NCI-H1417 treated with DMSO at 0.1 percent for 48 hours (cell line): ENCODE data around the gene CD180.
"Not testable (repeated sequence)": the region's sequence is repeated elsewhere in the genome, so short reads cannot be mapped to it uniquely, and the experiment has no call there.

Experiments
- DNase-seq: peaks from one replicate; lab custom pipeline; 2025; lab: John Stamatoyannopoulos, UW

Gene CD180

DNA sequence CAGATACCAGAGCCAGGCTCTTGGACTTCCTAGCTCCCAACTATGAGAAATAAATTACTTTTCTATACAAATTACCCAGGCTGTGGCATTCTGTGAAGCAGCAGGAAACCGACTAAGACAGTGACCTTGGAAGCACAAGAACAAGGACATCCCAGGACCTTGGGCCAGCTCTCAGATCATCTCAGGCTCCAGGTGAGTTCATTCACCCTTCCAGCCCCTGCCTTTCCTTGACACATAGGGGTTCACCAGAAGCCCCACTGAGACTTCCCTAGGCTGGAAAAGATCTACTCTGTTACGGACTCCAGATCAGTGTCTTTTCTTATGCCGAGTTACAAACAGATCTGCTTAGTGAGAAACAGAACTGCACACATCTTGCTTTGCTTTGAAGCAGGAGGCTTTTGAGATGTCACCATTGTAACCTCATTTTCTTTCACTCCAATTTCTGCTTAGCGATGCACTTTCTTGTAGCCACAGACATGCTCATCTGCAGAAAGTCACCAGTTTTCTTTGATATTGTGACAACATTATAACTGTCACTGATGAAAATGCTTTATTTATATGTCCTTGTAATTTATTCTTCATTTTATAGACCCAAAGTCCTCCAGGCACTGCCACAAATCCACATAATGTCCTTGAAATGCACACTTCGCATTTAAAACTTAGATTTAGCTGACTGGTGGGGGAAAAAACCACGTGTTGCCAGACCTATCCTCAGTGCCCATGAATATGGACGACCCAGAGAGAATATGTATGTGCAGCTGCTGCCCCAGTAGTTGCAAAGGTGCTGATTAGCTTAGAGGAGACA, 8.1 kb downstream of the CD180 start:
- no peak for DNase-seq

- no peak for DNase-seq
These were observed 9.4 kb downstream of the CD180 start for GRCh38 chr5:67187006-67187715.

DNA sequence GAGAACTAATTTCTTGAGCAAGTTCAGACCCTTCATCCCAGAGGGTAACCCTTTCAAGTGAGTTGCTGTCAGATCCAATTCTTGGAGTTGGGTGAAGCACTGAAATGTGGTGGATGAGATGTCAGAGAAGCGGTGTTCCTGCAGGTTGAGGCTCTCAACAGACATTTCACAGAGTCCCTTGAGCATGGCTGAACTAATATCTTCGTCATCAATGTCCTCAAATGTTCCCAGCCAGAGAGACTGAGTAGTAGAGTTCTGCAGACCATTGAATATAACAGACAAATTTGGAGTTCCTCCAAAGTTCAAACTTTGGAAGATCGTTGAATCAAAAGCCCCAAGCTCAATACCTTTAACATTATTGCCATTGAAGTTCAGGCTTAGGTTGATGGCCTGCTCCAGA, 12.7 kb downstream of the CD180 start:
- DNase-seq: no peak

- DNase-seq: no peak
These were observed 14.3 kb downstream of the CD180 start for GRCh38 chr5:67182301-67182790.

GRCh38 chr5:67181648-67182221, 14.9 kb downstream of the CD180 start:
- DNase-seq: no peak

GRCh38 chr5:67179697-67180361, 16.8 kb downstream of the CD180 start:
- DNase-seq: no peak

- DNase-seq: no peak
These were observed 17.6 kb downstream of the CD180 start for GRCh38 chr5:67178966-67179365.

- DNase-seq: no peak
These were observed 18.5 kb downstream of the CD180 start for GRCh38 chr5:67178085-67178484.

- no peak for DNase-seq
These were observed 19.7 kb downstream of the CD180 start for GRCh38 chr5:67176936-67177335.

DNA sequence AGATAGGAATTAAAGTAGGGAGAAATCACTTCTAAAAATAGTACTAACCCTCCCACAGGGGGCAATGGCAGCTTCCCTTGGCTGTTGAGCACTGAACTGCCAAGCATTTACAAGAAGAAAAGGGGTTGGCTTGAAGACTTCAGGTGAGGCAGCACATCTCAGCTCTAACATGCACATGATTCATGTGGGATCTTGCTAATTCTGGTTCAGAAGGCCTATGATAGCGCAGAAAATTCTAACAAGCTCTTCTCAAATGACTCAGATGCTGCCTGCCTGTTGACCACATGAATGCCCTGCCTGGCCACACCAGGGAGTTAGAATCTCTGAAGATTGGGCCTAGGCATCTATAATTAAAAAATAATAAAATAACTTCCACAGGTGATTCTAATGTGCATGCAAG, 22.6 kb downstream of the CD180 start:
- DNase-seq: no peak

DNA sequence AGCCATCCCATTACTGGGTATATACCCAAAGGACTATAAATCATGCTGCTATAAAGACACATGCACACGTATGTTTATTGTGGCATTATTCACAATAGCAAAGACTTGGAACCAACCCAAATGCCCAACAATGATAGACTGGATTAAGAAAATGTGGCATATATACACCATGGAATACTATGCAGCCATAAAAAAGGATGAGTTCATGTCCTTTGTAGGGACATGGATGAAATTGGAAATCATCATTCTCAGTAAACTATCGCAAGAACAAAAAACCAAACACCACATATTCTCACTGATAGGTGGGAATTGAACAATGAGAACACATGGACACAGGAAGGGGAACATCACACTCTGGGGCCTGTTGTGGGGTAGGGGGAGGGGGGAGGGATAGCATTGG, 23.2 kb downstream of the CD180 start:
- not testable (repeated sequence) for DNase-seq

GRCh38 chr5:67170767-67171166, 25.8 kb downstream of the CD180 start:
- no peak for DNase-seq

DNA sequence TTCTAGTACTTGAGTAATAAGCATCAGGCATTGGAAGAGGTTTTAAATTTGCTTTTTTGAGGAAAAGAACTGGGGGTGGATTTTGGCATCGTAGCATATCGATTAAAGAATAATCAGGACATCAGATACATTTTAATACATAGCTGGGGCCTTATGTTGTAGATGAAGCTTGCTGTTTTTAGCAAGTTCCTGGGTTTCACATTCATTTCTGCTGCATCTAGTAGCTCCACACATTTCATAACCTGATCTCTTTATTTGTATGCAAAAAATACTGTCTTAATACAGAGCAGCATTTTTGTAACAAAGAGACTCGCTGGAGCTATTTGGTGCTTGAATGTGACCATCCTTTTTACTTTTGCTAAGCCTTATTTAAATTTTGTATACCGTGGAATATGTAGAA, 28.5 kb downstream of the CD180 start:
- DNase-seq: no peak

- no peak for DNase-seq
These were observed 29.9 kb downstream of the CD180 start for GRCh38 chr5:67166460-67167285.

- DNase-seq: no peak
These were observed 30.8 kb downstream of the CD180 start for GRCh38 chr5:67165526-67166459.

DNA sequence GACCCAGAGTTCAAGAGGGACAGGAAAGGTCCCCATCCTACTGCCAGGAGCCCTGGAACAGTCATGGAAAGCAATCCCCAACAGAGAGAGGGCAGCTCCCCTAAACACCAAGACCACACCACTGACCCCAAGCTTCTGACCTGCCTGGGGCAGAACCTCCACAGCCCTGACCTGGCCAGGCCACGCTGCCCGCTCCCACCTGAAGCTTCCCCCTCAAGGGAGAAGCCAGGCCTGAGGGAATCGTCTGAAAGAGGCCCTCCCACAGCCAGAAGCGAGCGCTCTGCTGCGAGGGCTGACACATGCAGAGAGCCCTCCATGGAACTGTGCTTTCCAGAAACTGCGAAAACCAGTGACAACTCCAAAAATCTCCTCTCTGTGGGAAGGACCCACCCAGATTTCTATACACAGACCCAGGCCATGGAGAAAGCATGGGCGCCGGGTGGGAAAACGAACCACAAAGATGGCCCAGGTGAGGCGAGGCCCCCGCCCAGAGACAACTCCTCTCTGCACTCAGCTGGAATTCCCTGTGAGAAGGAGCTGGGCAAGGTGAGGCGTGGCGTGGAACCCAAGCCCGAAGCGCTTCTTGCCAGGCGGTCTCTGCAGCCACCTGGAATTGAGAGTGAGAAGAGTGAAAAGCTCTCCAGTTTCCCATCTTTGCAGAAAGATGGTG, 31.6 kb downstream of the CD180 start:
- DNase-seq: no peak

GRCh38 chr5:67163863-67164595, 32.6 kb downstream of the CD180 start:
- DNase-seq: no peak

GRCh38 chr5:67163231-67163756, 33.3 kb downstream of the CD180 start:
- no peak for DNase-seq

DNA sequence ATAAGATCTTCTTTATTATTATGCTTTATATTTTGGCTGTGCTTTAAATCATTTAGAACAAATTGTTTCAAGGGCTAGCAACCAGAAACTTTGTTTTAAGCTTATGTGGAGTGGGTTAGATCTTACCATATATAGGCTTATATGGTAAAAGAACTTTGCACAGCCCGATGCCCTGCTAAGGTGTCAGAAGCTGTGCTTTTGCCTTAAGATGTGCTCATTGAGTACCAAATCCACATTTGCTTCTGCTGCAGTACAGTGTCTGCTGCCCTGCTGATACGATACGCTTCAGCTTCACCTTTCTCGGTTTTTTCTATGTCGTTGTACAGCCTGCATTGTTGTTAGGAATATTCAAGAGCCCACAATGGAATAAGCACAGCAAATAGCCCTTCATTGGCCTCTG, 34.8 kb downstream of the CD180 start:
- DNase-seq: no peak
